Transverse colon (tissue), 4 donors: ENCODE data around the gene CFC1B. TPM values are rescaled to one million over a fixed set of nuclear protein-coding genes. Genes with fewer than 3 reads are reported as not detected.
"Not testable (repeated sequence)": the region's sequence is repeated elsewhere in the genome, so short reads cannot be mapped to it uniquely, and the experiment has no call there.

ENCODE experiments used
- DNase-seq: peaks from one replicate; pipeline ENCODE4 v3.0.0-alpha.2; 2019
- H3K27ac ChIP-seq, 4 donors: fragments of 200-600 bp; sonication (generic); 2 replicates each; pipeline ENCODE4 v1.5.1; 2016 to 2018; ENCODE audit warnings: inconsistent platforms in 4 of 4
- H3K27me3 ChIP-seq: fragments of 200-600 bp; sonication (generic); 2 replicates; pipeline ENCODE4 v1.5.1; 2017; ENCODE audit warnings: inconsistent platforms
- H3K36me3 ChIP-seq, 4 donors: fragments of 200-600 bp; sonication (generic); 2 replicates each; pipeline ENCODE4 v1.5.1; 2017 to 2019; ENCODE audit warnings: inconsistent platforms in 4 of 4
- H3K4me1 ChIP-seq, 4 donors: fragments of 200-600 bp; sonication (generic); 2 replicates each; pipeline ENCODE4 v1.5.1; 2017 to 2020; ENCODE audit warnings: inconsistent platforms in 4 of 4
- H3K4me3 ChIP-seq, 4 donors: fragments of 200-600 bp; sonication (generic); 1 replicate in 1 of 4; 2 replicates in 3 of 4; pipeline versions ENCODE4 v1.5.1 to v1.6.1; 2017 to 2019; ENCODE audit warnings: inconsistent platforms in 4 of 4
- H3K9me3 ChIP-seq, 2 donors: fragments of 200-600 bp; sonication (generic); 2 replicates each; pipeline ENCODE4 v1.5.1; 2017 to 2019; ENCODE audit warnings: inconsistent platforms in 2 of 2
- WGBS, 2 donors: methylation state at CpG; one replicate each; pipeline ENCODE4 v1.1.5; 2018; ENCODE audit warnings: low coverage in 1 of 2; 5-methylcytosine and 5-hydroxymethylcytosine counted together
- in situ Hi-C, 4 donors: fragments of 200-750 bp; cut with MboI; loops; one replicate each; pipeline versions ENCODE4 v1.15.0 to v1.15.1; 2017; ENCODE audit warnings: low sequenced_read_pairs in 3 of 4, low pct_ligation_motif_present in 1 of 4, low pct_unique_long_range_greater_than_20kb in 1 of 4
- intact Hi-C: fragments of 100-400 bp; cut with DNase I; formaldehyde crosslinking; loops from one replicate; pipeline ENCODE4 v1.15.1; 2023; ENCODE audit warnings: low total_unique reads
- small RNA-seq, 4 donors: library from RNA; depleted of rRNA; stranded (forward); fragments of <200 nt; gene quantifications; one replicate each; pipeline ENCODE3, GENCODE V24; 2016
- total RNA-seq, 4 donors: library from RNA; depleted of rRNA; stranded (reverse); fragments of >200 nt; gene quantifications; one replicate each; pipeline ENCODE4 v1.1.0, GENCODE V29; 2016

The CFC1B gene
- total RNA-seq, 4 donors from 2014 or later, result not detected

- DNase-seq, H3K27me3 ChIP-seq, H3K9me3 ChIP-seq, H3K4me1 ChIP-seq, H3K36me3 ChIP-seq, intact Hi-C loops, H3K4me3 ChIP-seq, in situ Hi-C loops, H3K27ac ChIP-seq: not testable (repeated sequence)
- WGBS, 2 donors, result no CpG with 5 or more reads among the region's 4 CpGs
Measured at GRCh38 chr2:130566165-130566564, 45.1 kb downstream of the CFC1B start.

GRCh38 chr2:130571929-130572328 lies 50.9 kb downstream of the CFC1B start:
- DNase-seq, H3K36me3 ChIP-seq, H3K27ac ChIP-seq, H3K4me1 ChIP-seq, in situ Hi-C loops, H3K9me3 ChIP-seq, H3K4me3 ChIP-seq, intact Hi-C loops, H3K27me3 ChIP-seq: not testable (repeated sequence)
- no CpG with 5 or more reads among the region's 3 CpGs for WGBS, 2 donors

- H3K4me3 ChIP-seq, H3K27ac ChIP-seq, intact Hi-C loops, H3K4me1 ChIP-seq, H3K9me3 ChIP-seq, H3K36me3 ChIP-seq, in situ Hi-C loops, DNase-seq, H3K27me3 ChIP-seq: not testable (repeated sequence)
- WGBS, 2 donors, result 75% methylated on average over 4 of the region's 13 CpGs; no CpG with 5 or more reads in 1 of the 2 donors
Measured at GRCh38 chr2:130574230-130574629, 53.2 kb downstream of the CFC1B start.

- intact Hi-C loops, DNase-seq, H3K27ac ChIP-seq, H3K4me3 ChIP-seq, H3K27me3 ChIP-seq, H3K36me3 ChIP-seq, in situ Hi-C loops, H3K4me1 ChIP-seq, H3K9me3 ChIP-seq: not testable (repeated sequence)
- no CpG with 5 or more reads among the region's 8 CpGs for WGBS, 2 donors
Measured at GRCh38 chr2:130576209-130576784, 55.3 kb downstream of the CFC1B start.

- H3K27ac ChIP-seq, H3K9me3 ChIP-seq, H3K27me3 ChIP-seq, H3K4me1 ChIP-seq, intact Hi-C loops, H3K4me3 ChIP-seq, H3K36me3 ChIP-seq, in situ Hi-C loops, DNase-seq: not testable (repeated sequence)
- WGBS, 2 donors, result no CpG with 5 or more reads among the region's 4 CpGs
Measured at GRCh38 chr2:130577559-130577958, 56.5 kb downstream of the CFC1B start.

Small RNA genes within 50 kb of the gene (small RNA-seq; reads per million reads assigned to genes)
- 0 reads per million in 4 donors for gene RF00017
- gene RNU6-473P, result 0 reads per million in 4 donors

Other genes with a start within 250 kb of the CFC1B start
- 100 to 1,000 TPM in 1 of 4 donors, 10 to 100 TPM in 3; 52.1 to 367 (median 83.7) TPM for gene IMP4, start 178.3 kb upstream of the CFC1B start, total RNA-seq
- gene PTPN18, start 165.2 kb upstream of the CFC1B start, total RNA-seq, result 100 to 1,000 TPM; 136 to 168 (median 148) TPM
- gene POTEI, start 11.9 kb upstream of the CFC1B start, total RNA-seq, result under 1 TPM in 1 of 4 donors, not detected in 3; under 0.01 TPM
- 1 to 10 TPM in 1 of 4 donors, not detected in 3; 1.1 TPM for gene CFC1, start 78.4 kb downstream of the CFC1B start, total RNA-seq
- under 1 TPM in 1 of 4 donors, not detected in 3; 0.60 TPM for gene POTEJ, start 90.2 kb downstream of the CFC1B start, total RNA-seq
- not detected for gene GPR148, start 207.8 kb downstream of the CFC1B start, total RNA-seq
- under 1 TPM in 2 of 4 donors, not detected in 2; 0.27 to 0.32 TPM for gene AMER3, start 234.3 kb downstream of the CFC1B start, total RNA-seq